HG02981 (cell line): ENCODE data around the gene IRGQ.
"Not testable (repeated sequence)": the region's sequence is repeated elsewhere in the genome, so short reads cannot be mapped to it uniquely, and the experiment has no call there.

ENCODE experiments used
- ATAC-seq: cut with Tn5 transposase; IDR thresholded peaks from one replicate; pipeline ENCODE4 v1.9.1; 2021; ENCODE audit warnings: mild to moderate bottlenecking, moderate library complexity; ENCODE audit not compliant: unreplicated experiment

IRGQ gene

GRCh38 chr19:43595999-43596841 is at the start of gene IRGQ, which contains the start of gene ZNF576:
TSS of gene IRGQ (minus strand) at chr19:43596134. CDS start at chr19:43595338, 796 bp downstream.
TSS of gene ZNF576 (plus strand) at chr19:43596595. CDS start at chr19:43597109, 514 bp downstream.
- ATAC-seq = peak; percentile 74

- ATAC-seq = no peak
Observed at GRCh38 chr19:43644181-43644580, 48.2 kb upstream of the IRGQ start.

GRCh38 chr19:43643326-43643725 is 47.4 kb upstream of the IRGQ start:
- ATAC-seq = no peak

GRCh38 chr19:43642531-43642930 is 46.6 kb upstream of the IRGQ start:
- ATAC-seq = no peak

- no peak for ATAC-seq
Observed at GRCh38 chr19:43641333-43641732, 45.4 kb upstream of the IRGQ start.

- ATAC-seq = no peak
Observed at GRCh38 chr19:43640424-43640757, 44.5 kb upstream of the IRGQ start.

GRCh38 chr19:43639519-43640423 is 43.8 kb upstream of the IRGQ start, which contains the start of gene CADM4:
TSS of gene CADM4 (minus strand) at chr19:43639850. CDS start at chr19:43639790, 60 bp downstream.
- ATAC-seq = no peak

GRCh38 chr19:43638995-43639518 is 43.1 kb upstream of the IRGQ start:
- no peak for ATAC-seq

- no peak for ATAC-seq
Observed at GRCh38 chr19:43638214-43638994, 42.5 kb upstream of the IRGQ start.

GRCh38 chr19:43636121-43636683 is 40.3 kb upstream of the IRGQ start:
- no peak for ATAC-seq

GRCh38 chr19:43635561-43635940 is 39.6 kb upstream of the IRGQ start:
- not testable (repeated sequence) for ATAC-seq

GRCh38 chr19:43634872-43635560 is 39.1 kb upstream of the IRGQ start:
- no peak for ATAC-seq

- ATAC-seq = no peak
Observed at GRCh38 chr19:43634506-43634871, 38.6 kb upstream of the IRGQ start.

- ATAC-seq = no peak
Observed at GRCh38 chr19:43634068-43634467, 38.1 kb upstream of the IRGQ start.

- no peak for ATAC-seq
Observed at GRCh38 chr19:43633520-43633919, 37.6 kb upstream of the IRGQ start.

- ATAC-seq = no peak
Observed at GRCh38 chr19:43631491-43631890, 35.6 kb upstream of the IRGQ start.

- no peak for ATAC-seq
Observed at GRCh38 chr19:43628646-43629326, 32.9 kb upstream of the IRGQ start.

GRCh38 chr19:43626838-43627237 is 30.9 kb upstream of the IRGQ start:
- ATAC-seq = no peak

- ATAC-seq = no peak
Observed at GRCh38 chr19:43625918-43626579, 30.1 kb upstream of the IRGQ start.
